Measurements from ENCODE around the gene CDK13. TPM values are rescaled to one million over a fixed set of nuclear protein-coding genes. Genes with fewer than 3 reads are reported as not detected.
"Not testable (repeated sequence)": the region's sequence is repeated elsewhere in the genome, so short reads cannot be mapped to it uniquely, and the experiment has no call there.

Gene CDK13
- total RNA-seq (2014; rRNA removed; shearing (Covaris generic)), result 30.6 and 48.5 TPM in 2 replicates

GRCh38 chr7:39949971-39950472 lies at the start of gene CDK13:
TSS of gene CDK13 (plus strand) at chr7:39950256. CDS start at chr7:39950642, 386 bp downstream.
- Histone ChIP-seq H3K36me3 (replicated peaks; ENCODE audit: control insufficient read depth, insufficient read depth, low read length) (no peaks in the 10 kb centered on the region), H3K4me3 (ENCODE audit: insufficient read depth, low read depth, low read length) (peak within 1 kb of the TSS; percentile 98), H3K27me3 (ENCODE audit: control insufficient read depth, insufficient read depth, low read length) (no peaks in the 10 kb centered on the region)
- DNase-seq, result no peak

- Histone ChIP-seq H3K4me3 (ENCODE audit: insufficient read depth, low read depth, low read length) (no peak overlapping the region), H3K27me3 (ENCODE audit: control insufficient read depth, insufficient read depth, low read length) (no peaks in the 10 kb centered on the region), H3K36me3 (replicated peaks; ENCODE audit: control insufficient read depth, insufficient read depth, low read length) (no peaks in the 10 kb centered on the region)
- DNase-seq, result no peak
These were observed 46.0 kb upstream of the CDK13 start for GRCh38 chr7:39904077-39904486.

- H3K4me3 ChIP-seq (ENCODE audit: insufficient read depth, low read depth, low read length), result no peak overlapping the region
- H3K27me3 ChIP-seq (ENCODE audit: control insufficient read depth, insufficient read depth, low read length), result no peaks in the 10 kb centered on the region
- no peaks in the 10 kb centered on the region for H3K36me3 ChIP-seq (replicated peaks; ENCODE audit: control insufficient read depth, insufficient read depth, low read length)
- DNase-seq, result no peak
These were observed 41.9 kb upstream of the CDK13 start for GRCh38 chr7:39908141-39908540.

- Histone ChIP-seq H3K4me3 (ENCODE audit: insufficient read depth, low read depth, low read length) (no peak overlapping the region), H3K36me3 (replicated peaks; ENCODE audit: control insufficient read depth, insufficient read depth, low read length) (no peaks in the 10 kb centered on the region), H3K27me3 (ENCODE audit: control insufficient read depth, insufficient read depth, low read length) (no peaks in the 10 kb centered on the region)
- DNase-seq, result no peak
These were observed 41.1 kb upstream of the CDK13 start for GRCh38 chr7:39908973-39909372.

GRCh38 chr7:39909526-39909925 lies 40.5 kb upstream of the CDK13 start:
- no peak overlapping the region for H3K4me3 ChIP-seq (ENCODE audit: insufficient read depth, low read depth, low read length)
- no peaks in the 10 kb centered on the region for H3K36me3 ChIP-seq (replicated peaks; ENCODE audit: control insufficient read depth, insufficient read depth, low read length)
- H3K27me3 ChIP-seq (ENCODE audit: control insufficient read depth, insufficient read depth, low read length), result no peaks in the 10 kb centered on the region
- no peak for DNase-seq

- Histone ChIP-seq H3K4me3 (ENCODE audit: insufficient read depth, low read depth, low read length) (no peak overlapping the region), H3K27me3 (ENCODE audit: control insufficient read depth, insufficient read depth, low read length) (no peaks in the 10 kb centered on the region), H3K36me3 (replicated peaks; ENCODE audit: control insufficient read depth, insufficient read depth, low read length) (no peaks in the 10 kb centered on the region)
- DNase-seq, result no peak
These were observed 39.8 kb upstream of the CDK13 start for GRCh38 chr7:39910108-39910869.

- no peak for DNase-seq
- Histone ChIP-seq H3K36me3 (replicated peaks; ENCODE audit: control insufficient read depth, insufficient read depth, low read length) (no peaks in the 10 kb centered on the region), H3K4me3 (ENCODE audit: insufficient read depth, low read depth, low read length) (no peak overlapping the region), H3K27me3 (ENCODE audit: control insufficient read depth, insufficient read depth, low read length) (no peaks in the 10 kb centered on the region)
These were observed 38.9 kb upstream of the CDK13 start for GRCh38 chr7:39911167-39911566.

GRCh38 chr7:39915847-39916246 lies 34.2 kb upstream of the CDK13 start:
- not testable (repeated sequence) for H3K4me3 ChIP-seq (ENCODE audit: insufficient read depth, low read depth, low read length); DNase-seq; H3K36me3 ChIP-seq (replicated peaks; ENCODE audit: control insufficient read depth, insufficient read depth, low read length); H3K27me3 ChIP-seq (ENCODE audit: control insufficient read depth, insufficient read depth, low read length)

GRCh38 chr7:39919646-39920045 lies 30.4 kb upstream of the CDK13 start:
- no peak for DNase-seq
- no peaks in the 10 kb centered on the region for H3K36me3 ChIP-seq (replicated peaks; ENCODE audit: control insufficient read depth, insufficient read depth, low read length)
- H3K27me3 ChIP-seq (ENCODE audit: control insufficient read depth, insufficient read depth, low read length), result no peaks in the 10 kb centered on the region
- H3K4me3 ChIP-seq (ENCODE audit: insufficient read depth, low read depth, low read length), result no peak overlapping the region

GRCh38 chr7:39921506-39922175 lies 28.4 kb upstream of the CDK13 start:
- Histone ChIP-seq H3K27me3 (ENCODE audit: control insufficient read depth, insufficient read depth, low read length) (no peaks in the 10 kb centered on the region), H3K4me3 (ENCODE audit: insufficient read depth, low read depth, low read length) (no peak overlapping the region), H3K36me3 (replicated peaks; ENCODE audit: control insufficient read depth, insufficient read depth, low read length) (no peaks in the 10 kb centered on the region)
- DNase-seq, result peak; percentile 23

- no peak overlapping the region for H3K4me3 ChIP-seq (ENCODE audit: insufficient read depth, low read depth, low read length)
- no peaks in the 10 kb centered on the region for H3K27me3 ChIP-seq (ENCODE audit: control insufficient read depth, insufficient read depth, low read length)
- DNase-seq, result no peak
- H3K36me3 ChIP-seq (replicated peaks; ENCODE audit: control insufficient read depth, insufficient read depth, low read length), result no peaks in the 10 kb centered on the region
These were observed 27.5 kb upstream of the CDK13 start for GRCh38 chr7:39922580-39922979.

- DNase-seq, result no peak
These were observed 27.0 kb upstream of the CDK13 start for GRCh38 chr7:39923091-39923490.

GRCh38 chr7:39924122-39924521 lies 25.9 kb upstream of the CDK13 start:
- no peak overlapping the region for H3K4me3 ChIP-seq (ENCODE audit: insufficient read depth, low read depth, low read length)
- H3K27me3 ChIP-seq (ENCODE audit: control insufficient read depth, insufficient read depth, low read length), result no peaks in the 10 kb centered on the region
- no peaks in the 10 kb centered on the region for H3K36me3 ChIP-seq (replicated peaks; ENCODE audit: control insufficient read depth, insufficient read depth, low read length)
- DNase-seq, result peak; percentile 40

More at GRCh38 chr7:39923091-39923490, 27.0 kb upstream of the CDK13 start:
- no peak overlapping the region for H3K4me3 ChIP-seq (ENCODE audit: insufficient read depth, low read depth, low read length)
- H3K36me3 ChIP-seq (replicated peaks; ENCODE audit: control insufficient read depth, insufficient read depth, low read length), result no peaks in the 10 kb centered on the region
- H3K27me3 ChIP-seq (ENCODE audit: control insufficient read depth, insufficient read depth, low read length), result no peaks in the 10 kb centered on the region

- no peak for DNase-seq
- Histone ChIP-seq H3K27me3 (ENCODE audit: control insufficient read depth, insufficient read depth, low read length) (no peaks in the 10 kb centered on the region), H3K36me3 (replicated peaks; ENCODE audit: control insufficient read depth, insufficient read depth, low read length) (no peaks in the 10 kb centered on the region), H3K4me3 (ENCODE audit: insufficient read depth, low read depth, low read length) (no peak overlapping the region)
These were observed 23.9 kb upstream of the CDK13 start for GRCh38 chr7:39926111-39926510.

- Histone ChIP-seq H3K4me3 (ENCODE audit: insufficient read depth, low read depth, low read length) (no peak overlapping the region), H3K36me3 (replicated peaks; ENCODE audit: control insufficient read depth, insufficient read depth, low read length) (no peaks in the 10 kb centered on the region), H3K27me3 (ENCODE audit: control insufficient read depth, insufficient read depth, low read length) (no peaks in the 10 kb centered on the region)
- DNase-seq, result no peak
These were observed 23.0 kb upstream of the CDK13 start for GRCh38 chr7:39927018-39927417.
